Transverse colon (tissue), 4 donors: ENCODE measurements around the gene ZNF554. TPM values are rescaled to one million over a fixed set of nuclear protein-coding genes. Genes with fewer than 3 reads are reported as not detected.

Experiments used
- DNase-seq: peaks from one replicate; pipeline ENCODE4 v3.0.0-alpha.2; 2019
- H3K27ac ChIP-seq, 4 donors: fragments of 200-600 bp; sonication (generic); 2 replicates each; pipeline ENCODE4 v1.5.1; 2016 to 2018; ENCODE audit warnings: inconsistent platforms in 4 of 4
- H3K27me3 ChIP-seq: fragments of 200-600 bp; sonication (generic); 2 replicates; pipeline ENCODE4 v1.5.1; 2017; ENCODE audit warnings: inconsistent platforms
- H3K36me3 ChIP-seq, 4 donors: fragments of 200-600 bp; sonication (generic); 2 replicates each; pipeline ENCODE4 v1.5.1; 2017 to 2019; ENCODE audit warnings: inconsistent platforms in 4 of 4
- H3K4me1 ChIP-seq, 4 donors: fragments of 200-600 bp; sonication (generic); 2 replicates each; pipeline ENCODE4 v1.5.1; 2017 to 2020; ENCODE audit warnings: inconsistent platforms in 4 of 4
- H3K4me3 ChIP-seq, 4 donors: fragments of 200-600 bp; sonication (generic); 1 replicate in 1 of 4; 2 replicates in 3 of 4; pipeline versions ENCODE4 v1.5.1 to v1.6.1; 2017 to 2019; ENCODE audit warnings: inconsistent platforms in 4 of 4
- H3K9me3 ChIP-seq, 2 donors: fragments of 200-600 bp; sonication (generic); 2 replicates each; pipeline ENCODE4 v1.5.1; 2017 to 2019; ENCODE audit warnings: inconsistent platforms in 2 of 2
- EP300 ChIP-seq: sonication (generic); formaldehyde crosslinking; IDR thresholded peaks from one replicate; pipeline ENCODE4 v1.6.1; 2017; ENCODE audit warnings: antibody characterized with exemption, low read depth
- POLR2A ChIP-seq: fragments of 450-650 bp; IDR thresholded peaks from one replicate; pipeline ENCODE4 v1.6.1; 2016; ENCODE audit warnings: antibody characterized with exemption, mild to moderate bottlenecking, moderate library complexity
- POLR2AphosphoS5 ChIP-seq, 3 donors: sonication (generic); formaldehyde crosslinking; IDR thresholded peaks; one replicate each; pipeline ENCODE4 v1.6.1; 2016; ENCODE audit warnings: antibody characterized with exemption in 3 of 3
- WGBS, 2 donors: methylation state at CpG; one replicate each; pipeline ENCODE4 v1.1.5; 2018; ENCODE audit warnings: low coverage in 1 of 2; 5-methylcytosine and 5-hydroxymethylcytosine counted together
- in situ Hi-C, 4 donors: fragments of 200-750 bp; cut with MboI; loops; one replicate each; pipeline versions ENCODE4 v1.15.0 to v1.15.1; 2017; ENCODE audit warnings: low sequenced_read_pairs in 3 of 4, low pct_ligation_motif_present in 1 of 4, low pct_unique_long_range_greater_than_20kb in 1 of 4
- intact Hi-C: fragments of 100-400 bp; cut with DNase I; formaldehyde crosslinking; loops from one replicate; pipeline ENCODE4 v1.15.1; 2023; ENCODE audit warnings: low total_unique reads
- total RNA-seq, 4 donors: library from RNA; depleted of rRNA; stranded (reverse); fragments of >200 nt; gene quantifications; one replicate each; pipeline ENCODE4 v1.1.0, GENCODE V29; 2016
- TF ChIP-seq, protein P1 (sequence below), 5 experiments: fragments of 200-600 bp in 3 of 5; fragments of 450-650 bp in 2 of 5; sonication (generic) in 3 of 5; IDR thresholded peaks; 1 replicate in 2 of 5; 2 replicates in 3 of 5; pipeline ENCODE4 v1.5.1; 2016 to 2017; ENCODE audit warnings: antibody characterized with exemption in 5 of 5, inconsistent platforms in 3 of 5, mild to moderate bottlenecking in 2 of 5, moderate library complexity in 1 of 5

ZNF554 gene
- total RNA-seq, 4 donors from 2014 or later = 0.75 to 10.2 (median 4.9) TPM

DNA sequence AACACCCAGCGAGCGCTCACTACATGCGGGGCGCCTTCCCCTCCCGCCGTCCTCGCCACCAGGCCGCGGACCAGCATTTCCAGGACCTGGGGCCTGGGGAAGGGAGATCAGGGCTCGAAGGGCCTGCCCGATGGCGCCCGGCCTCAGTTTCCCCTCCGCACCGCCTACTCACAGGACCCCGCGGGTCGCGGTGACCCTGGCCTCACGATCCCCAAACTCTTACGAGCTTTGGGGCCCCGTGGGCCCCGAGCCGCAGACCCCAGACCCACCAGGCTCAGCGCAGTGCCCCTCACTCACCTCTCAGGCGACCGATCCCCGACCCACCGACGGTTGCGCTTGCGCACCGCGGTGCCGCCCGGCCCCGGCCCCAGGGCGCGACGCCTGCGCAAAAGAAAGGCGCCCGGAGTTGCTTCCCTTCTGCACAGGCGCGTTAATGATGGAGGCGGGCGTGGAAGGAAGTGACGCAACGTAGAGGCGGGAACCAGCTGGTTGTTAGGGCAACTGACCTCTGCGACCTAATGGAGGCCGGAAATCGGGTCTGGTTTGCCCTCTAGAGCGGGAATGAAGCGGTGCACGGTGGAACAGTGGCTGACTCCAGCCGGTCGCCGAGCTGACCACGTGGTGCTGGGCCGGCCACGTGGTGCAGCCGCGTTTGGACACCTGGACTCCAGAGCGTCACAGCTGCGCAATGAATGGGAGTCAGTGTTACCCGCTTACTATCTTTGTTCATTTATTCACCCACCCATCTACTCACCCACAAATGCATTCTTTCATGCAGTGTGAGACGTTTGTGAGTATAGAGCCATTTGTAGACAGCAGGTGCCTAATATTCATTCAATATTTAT lies 36.5 kb upstream of the ZNF554 start, which contains the start of gene SGTA:
Gene SGTA, minus strand, starts transcription at position 338 of the 845 bp plus-strand sequence. CDS start 14,205 bp downstream, outside the sequence.
- Histone ChIP-seq H3K9me3 (no peaks in the 10 kb centered on the region), H3K27ac (peak within 1 kb of the TSS; percentile 92 to 99 (median 96)), H3K4me3 (peak within 1 kb of the TSS; percentile 88 to 100 (median 98)), H3K36me3 (no peaks in the 10 kb centered on the region), H3K27me3 (no peaks in the 10 kb centered on the region), H3K4me1 (peaks cover 7 to 52% (median 32%) of the 10 kb centered on the region in 4 donors)
- peak; percentile 28 for TF ChIP-seq EP300
- peak; percentile 86 for TF ChIP-seq POLR2A
- TF ChIP-seq, protein P1, sequence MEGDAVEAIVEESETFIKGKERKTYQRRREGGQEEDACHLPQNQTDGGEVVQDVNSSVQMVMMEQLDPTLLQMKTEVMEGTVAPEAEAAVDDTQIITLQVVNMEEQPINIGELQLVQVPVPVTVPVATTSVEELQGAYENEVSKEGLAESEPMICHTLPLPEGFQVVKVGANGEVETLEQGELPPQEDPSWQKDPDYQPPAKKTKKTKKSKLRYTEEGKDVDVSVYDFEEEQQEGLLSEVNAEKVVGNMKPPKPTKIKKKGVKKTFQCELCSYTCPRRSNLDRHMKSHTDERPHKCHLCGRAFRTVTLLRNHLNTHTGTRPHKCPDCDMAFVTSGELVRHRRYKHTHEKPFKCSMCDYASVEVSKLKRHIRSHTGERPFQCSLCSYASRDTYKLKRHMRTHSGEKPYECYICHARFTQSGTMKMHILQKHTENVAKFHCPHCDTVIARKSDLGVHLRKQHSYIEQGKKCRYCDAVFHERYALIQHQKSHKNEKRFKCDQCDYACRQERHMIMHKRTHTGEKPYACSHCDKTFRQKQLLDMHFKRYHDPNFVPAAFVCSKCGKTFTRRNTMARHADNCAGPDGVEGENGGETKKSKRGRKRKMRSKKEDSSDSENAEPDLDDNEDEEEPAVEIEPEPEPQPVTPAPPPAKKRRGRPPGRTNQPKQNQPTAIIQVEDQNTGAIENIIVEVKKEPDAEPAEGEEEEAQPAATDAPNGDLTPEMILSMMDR (IDR thresholded peaks at IDR 0.05) = peak; percentile 32 to 70 (median 49)
- peak; percentile 71 to 89 (median 84) for TF ChIP-seq POLR2AphosphoS5 (IDR thresholded peaks at IDR 0.05)
- WGBS, 2 donors = 0 to 1% methylated on average over 2 to 43 of the region's 68 CpGs
- intact Hi-C loops = loop anchor here (10.0 kb wide), 1 partner anchor 758 kb away; no protein-coding TSS in a partner anchor
- in situ Hi-C loops = no loop called here
- DNase-seq = peak; percentile 99

DNA sequence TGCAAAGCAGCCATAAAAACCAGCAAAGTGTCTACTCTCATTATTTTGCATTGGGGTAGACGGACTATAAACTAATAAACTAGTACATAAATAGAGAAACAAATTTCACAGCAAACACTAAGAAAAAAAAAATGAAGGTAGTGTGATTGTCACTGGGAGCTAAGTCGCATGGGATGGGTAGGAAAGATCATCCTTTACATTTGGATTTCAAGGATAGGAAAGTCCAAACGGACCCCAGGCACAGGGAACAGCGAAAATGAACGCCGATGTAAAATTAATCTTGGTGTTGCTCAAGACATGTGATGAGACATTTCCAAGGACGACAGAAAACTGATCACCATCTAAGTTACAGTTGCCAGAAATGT lies 35.9 kb upstream of the ZNF554 start:
- WGBS, 2 donors = 70 to 82% methylated on average over 4 to 7 of the region's 7 CpGs
- intact Hi-C loops = loop anchor here (10.0 kb wide), 1 partner anchor 759 kb away; no protein-coding TSS in a partner anchor
- Histone ChIP-seq H3K27ac (peak overlapping the region; percentile 92 to 99 (median 96)), H3K9me3 (no peaks in the 10 kb centered on the region), H3K4me3 (peak overlapping the region in 1 of 4 donors; percentile 100), H3K36me3 (no peaks in the 10 kb centered on the region), H3K27me3 (no peaks in the 10 kb centered on the region), H3K4me1 (peaks cover 7 to 52% (median 32%) of the 10 kb centered on the region in 4 donors)
- in situ Hi-C loops = no loop called here
- no peak for DNase-seq
- TF ChIP-seq POLR2A (no peak), EP300 (no peak), POLR2AphosphoS5 (IDR thresholded peaks at IDR 0.05) (no peak)
- TF ChIP-seq, protein P1 (IDR thresholded peaks at IDR 0.05) = no peak

DNA sequence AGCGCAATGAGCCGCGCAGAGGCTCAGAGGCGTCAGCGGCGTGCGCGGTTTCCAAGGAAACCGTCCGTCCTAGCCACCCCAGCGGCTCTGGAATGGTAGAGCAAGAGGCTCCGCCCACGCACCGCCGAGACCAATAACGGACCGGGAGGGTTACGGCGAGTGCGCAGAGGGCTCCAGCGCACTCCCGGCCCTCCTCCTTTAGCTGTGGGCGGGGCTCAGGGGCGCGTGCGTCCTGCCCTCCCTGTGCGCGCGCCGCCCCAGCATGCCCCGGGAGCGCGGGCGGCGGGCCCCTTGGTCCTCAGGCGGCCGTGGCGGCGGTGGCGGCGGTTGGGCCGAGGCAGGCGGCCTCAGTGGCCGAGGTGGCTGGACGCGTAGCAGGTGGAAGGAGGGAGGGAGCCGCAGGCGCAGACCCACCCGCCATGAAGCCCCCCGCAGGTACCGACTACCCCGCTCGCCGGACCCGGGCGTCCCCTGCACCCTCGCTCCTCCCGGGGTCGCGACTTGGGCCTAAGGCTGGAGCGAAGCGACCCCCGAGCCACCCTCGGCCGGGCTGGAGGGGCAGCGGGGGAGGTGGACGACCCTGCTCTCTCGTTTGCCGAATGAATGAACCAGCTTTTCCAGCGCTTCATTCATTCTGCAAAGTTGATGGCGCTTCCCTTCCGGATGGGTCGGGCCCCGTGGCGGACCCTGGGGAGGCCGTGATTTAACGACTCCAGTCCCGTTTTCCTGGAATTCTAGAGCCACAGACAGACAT lies 34.2 kb upstream of the ZNF554 start, which contains the start of gene THOP1:
Gene THOP1, plus strand, starts transcription at position 260 of the 754 bp plus-strand sequence. Its CDS starts 160 bp downstream, at position 420.
- Histone ChIP-seq H3K36me3 (no peaks in the 10 kb centered on the region), H3K9me3 (no peaks in the 10 kb centered on the region), H3K4me3 (peak within 1 kb of the TSS; percentile 64 to 94 (median 86)), H3K27me3 (no peaks in the 10 kb centered on the region), H3K27ac (peak within 1 kb of the TSS; percentile 72 to 99 (median 83)), H3K4me1 (peaks cover 7 to 47% (median 32%) of the 10 kb centered on the region in 4 donors)
- in situ Hi-C loops = no loop called here
- DNase-seq = peak; percentile 99
- 0 to 1% methylated on average over 10 to 46 of the region's 78 CpGs for whole genome bisulfite sequencing, 2 donors
- intact Hi-C loops = loop anchor here (10.0 kb wide), 1 partner anchor 761 kb away; no protein-coding TSS in a partner anchor
- TF ChIP-seq, protein P1 (IDR thresholded peaks at IDR 0.05) = no peak
- TF ChIP-seq EP300 = no peak
- TF ChIP-seq POLR2AphosphoS5 (IDR thresholded peaks at IDR 0.05) = peak; percentile 11 to 64 (median 59)
- peak; percentile 38 for TF ChIP-seq POLR2A
